A673 (cell line): ENCODE results near the gene ZDHHC8.

Source experiments
- EZH2 ChIP-seq: fragments of 200-600 bp; sonication (generic); IDR thresholded peaks from 2 replicates; pipeline ENCODE4 v1.6.1; 2017; ENCODE audit warnings: borderline replicate concordance, low read depth, mild to moderate bottlenecking, mixed read lengths, antibody characterized with exemption, low read length; ENCODE audit not compliant: poor library complexity, severe bottlenecking
- TF ChIP-seq, protein P1 (sequence below): fragments of 300-800, 200-600 bp; sonication (generic); conservative IDR thresholded peaks from 2 replicates; pipeline ENCODE4 v1.5.1; 2017; ENCODE audit warnings: low read depth, mild to moderate bottlenecking, antibody characterized with exemption, low read length, moderate library complexity, mixed read lengths

DNA sequence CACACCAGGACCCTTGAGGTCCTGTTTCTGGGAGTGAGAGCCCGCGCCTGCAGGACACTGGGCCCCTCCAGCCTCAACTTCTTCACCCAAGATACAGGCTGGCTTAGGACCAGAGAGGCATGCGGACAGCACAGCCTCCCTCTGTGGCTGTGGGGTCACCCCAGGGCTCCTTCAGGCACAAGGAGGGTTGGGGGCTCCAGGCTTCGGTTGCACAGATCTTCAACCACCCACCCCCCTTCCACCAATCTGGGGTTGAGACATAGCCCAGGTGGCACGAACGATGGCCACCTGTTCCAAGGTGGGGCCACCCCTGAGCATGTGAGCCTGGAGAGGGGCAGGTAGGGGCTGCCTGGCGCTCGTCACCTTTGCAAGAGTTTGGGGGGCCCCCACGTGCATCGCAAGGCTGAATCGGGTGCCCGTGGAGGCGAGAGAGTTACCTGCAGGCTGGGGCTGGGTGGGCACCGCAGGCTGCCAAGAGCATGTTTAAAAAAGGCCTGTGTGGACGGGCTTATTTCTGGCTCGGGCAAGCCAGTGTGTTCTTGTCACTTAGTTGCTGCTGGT lies 1.2 kb downstream of the ZDHHC8 start:
- TF ChIP-seq, protein P1, sequence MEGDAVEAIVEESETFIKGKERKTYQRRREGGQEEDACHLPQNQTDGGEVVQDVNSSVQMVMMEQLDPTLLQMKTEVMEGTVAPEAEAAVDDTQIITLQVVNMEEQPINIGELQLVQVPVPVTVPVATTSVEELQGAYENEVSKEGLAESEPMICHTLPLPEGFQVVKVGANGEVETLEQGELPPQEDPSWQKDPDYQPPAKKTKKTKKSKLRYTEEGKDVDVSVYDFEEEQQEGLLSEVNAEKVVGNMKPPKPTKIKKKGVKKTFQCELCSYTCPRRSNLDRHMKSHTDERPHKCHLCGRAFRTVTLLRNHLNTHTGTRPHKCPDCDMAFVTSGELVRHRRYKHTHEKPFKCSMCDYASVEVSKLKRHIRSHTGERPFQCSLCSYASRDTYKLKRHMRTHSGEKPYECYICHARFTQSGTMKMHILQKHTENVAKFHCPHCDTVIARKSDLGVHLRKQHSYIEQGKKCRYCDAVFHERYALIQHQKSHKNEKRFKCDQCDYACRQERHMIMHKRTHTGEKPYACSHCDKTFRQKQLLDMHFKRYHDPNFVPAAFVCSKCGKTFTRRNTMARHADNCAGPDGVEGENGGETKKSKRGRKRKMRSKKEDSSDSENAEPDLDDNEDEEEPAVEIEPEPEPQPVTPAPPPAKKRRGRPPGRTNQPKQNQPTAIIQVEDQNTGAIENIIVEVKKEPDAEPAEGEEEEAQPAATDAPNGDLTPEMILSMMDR = no peak
- no peak for TF ChIP-seq EZH2
